Activated CD4-positive, alpha-beta T cell treated with anti-CD3 and anti-CD28 coated beads, Interleukin-2, amount 10 ng/mL, durations not matched to agents 24 days and 14 days (primary cell): Measurements from ENCODE around the gene COL18A1. TPM values are rescaled to one million over a fixed set of nuclear protein-coding genes. Genes with fewer than 3 reads are reported as not detected.

Experiments
- DNase-seq: peaks from one replicate; pipeline ENCODE4 v3.0.0; 2022
- H3K27ac Mint-ChIP-seq: one replicate; pipeline ENCODE4 v1.8.0; 2022; ENCODE audit warnings: mild to moderate bottlenecking, mixed read lengths
- H3K27me3 Mint-ChIP-seq: one replicate; pipeline ENCODE4 v1.8.0; 2022; ENCODE audit warnings: mixed read lengths
- H3K36me3 Mint-ChIP-seq: one replicate; pipeline ENCODE4 v1.8.0; 2022; ENCODE audit warnings: low read depth, mild to moderate bottlenecking, mixed read lengths
- H3K4me1 Mint-ChIP-seq: one replicate; pipeline ENCODE4 v1.8.0; 2021; ENCODE audit warnings: mixed read lengths
- H3K4me3 Mint-ChIP-seq: one replicate; pipeline ENCODE4 v1.8.0; 2022; ENCODE audit warnings: mild to moderate bottlenecking, moderate library complexity, mixed read lengths
- H3K9me3 Mint-ChIP-seq: one replicate; pipeline ENCODE4 v1.8.0; 2021; ENCODE audit warnings: mixed read lengths
- intact Hi-C: fragments of 100-400 bp; cut with micrococcal nuclease; formaldehyde crosslinking; loops from one replicate; pipeline ENCODE4 v1.15.1; 2023
- total RNA-seq: library from RNA; stranded (reverse); gene quantifications from 2 replicates; pipeline ENCODE4 v1.2.3, GENCODE V29; 2022

The COL18A1 gene
- total RNA-seq, 1 donor from 2014 or later, result 3.2 TPM

DNA sequence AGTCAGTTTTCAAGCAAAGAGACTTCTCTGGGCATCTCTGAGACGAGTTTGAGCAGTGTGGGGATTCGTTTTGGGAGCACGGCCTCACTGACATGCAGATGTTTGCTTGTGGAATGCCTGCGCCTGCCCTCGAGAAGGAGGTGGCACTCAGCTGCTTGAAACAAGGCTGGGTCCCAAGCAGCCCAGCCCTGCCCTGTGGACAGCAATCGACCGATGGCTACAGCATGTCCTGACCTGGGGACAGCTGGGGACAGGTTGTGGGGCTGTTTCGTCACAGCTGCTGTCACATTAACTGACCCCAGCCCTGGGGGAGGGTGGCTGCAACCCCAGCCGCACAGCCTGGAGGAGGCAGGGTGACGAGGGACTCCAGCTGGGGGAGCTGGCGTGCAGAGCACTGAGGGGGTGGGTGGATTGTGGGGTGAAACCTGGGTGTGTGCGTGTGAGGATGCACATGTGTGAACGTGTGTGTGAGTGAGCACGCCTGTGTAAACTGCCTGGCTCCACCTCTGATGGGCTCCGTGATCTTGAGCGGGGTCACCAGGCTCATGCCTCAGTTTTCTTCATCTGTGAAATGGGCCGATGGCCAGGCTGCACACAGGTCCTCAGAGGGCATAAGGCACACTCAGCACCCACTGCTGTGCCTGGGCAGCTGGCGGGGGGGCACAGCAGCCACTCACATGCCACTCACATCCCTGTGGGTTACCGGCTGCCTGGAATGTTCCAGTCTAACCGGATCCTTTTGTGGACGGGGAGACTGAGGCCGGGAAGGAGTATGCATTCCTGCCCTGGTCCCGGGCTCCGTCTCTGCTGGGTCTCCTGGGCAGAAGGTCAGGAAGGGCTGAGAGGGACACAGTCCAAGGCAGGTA is 49.3 kb downstream of the COL18A1 start:
- Mint-ChIP-seq H3K36me3 (no peaks in the 10 kb centered on the region), H3K4me3 (no peak overlapping the region), H3K27me3 (no peaks in the 10 kb centered on the region), H3K27ac (no peak overlapping the region), H3K9me3 (peaks cover 10% of the 10 kb centered on the region), H3K4me1 (no peaks in the 10 kb centered on the region)
- intact Hi-C loops, result no loop called here
- DNase-seq, result no peak

DNA sequence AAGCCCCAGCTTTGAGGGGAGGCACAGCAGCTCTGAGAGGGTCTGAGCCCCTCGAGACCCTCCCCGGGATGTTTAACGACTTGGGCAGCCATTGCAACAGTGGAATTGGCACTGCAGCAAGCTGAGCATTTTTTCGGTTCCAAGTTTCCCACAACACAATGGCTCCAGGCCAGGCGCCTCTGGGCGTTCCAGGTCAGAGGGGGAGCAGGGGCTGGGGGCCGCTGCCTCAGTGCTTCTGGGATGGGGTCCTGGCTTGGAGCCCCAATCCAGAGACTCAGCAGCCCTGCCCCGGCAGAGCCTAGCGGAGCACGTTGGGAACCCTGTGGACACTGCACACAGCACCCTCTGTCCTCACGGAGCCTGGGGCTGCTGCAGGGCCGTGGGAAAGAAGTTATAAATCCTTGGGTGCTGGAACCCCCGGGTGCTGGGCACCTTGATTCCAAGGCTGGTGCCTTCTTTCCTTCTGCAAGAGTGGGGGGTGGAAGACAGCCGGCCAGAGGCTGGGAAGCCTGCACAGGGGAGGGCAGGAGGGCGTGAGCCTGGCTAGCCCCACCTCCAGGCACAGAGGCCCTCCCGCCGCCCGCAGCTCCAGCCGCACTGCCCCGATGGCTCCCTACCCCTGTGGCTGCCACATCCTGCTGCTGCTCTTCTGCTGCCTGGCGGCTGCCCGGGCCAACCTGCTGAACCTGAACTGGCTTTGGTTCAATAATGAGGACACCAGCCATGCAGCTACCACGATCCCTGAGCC is 50.1 kb downstream of the COL18A1 start:
- peaks cover 10% of the 10 kb centered on the region for H3K9me3 Mint-ChIP-seq
- DNase-seq, result no peak
- no peaks in the 10 kb centered on the region for H3K4me1 Mint-ChIP-seq
- H3K27ac Mint-ChIP-seq, result no peak overlapping the region
- no peak overlapping the region for H3K4me3 Mint-ChIP-seq
- no peaks in the 10 kb centered on the region for H3K36me3 Mint-ChIP-seq
- H3K27me3 Mint-ChIP-seq, result no peaks in the 10 kb centered on the region
- intact Hi-C loops, result no loop called here

DNA sequence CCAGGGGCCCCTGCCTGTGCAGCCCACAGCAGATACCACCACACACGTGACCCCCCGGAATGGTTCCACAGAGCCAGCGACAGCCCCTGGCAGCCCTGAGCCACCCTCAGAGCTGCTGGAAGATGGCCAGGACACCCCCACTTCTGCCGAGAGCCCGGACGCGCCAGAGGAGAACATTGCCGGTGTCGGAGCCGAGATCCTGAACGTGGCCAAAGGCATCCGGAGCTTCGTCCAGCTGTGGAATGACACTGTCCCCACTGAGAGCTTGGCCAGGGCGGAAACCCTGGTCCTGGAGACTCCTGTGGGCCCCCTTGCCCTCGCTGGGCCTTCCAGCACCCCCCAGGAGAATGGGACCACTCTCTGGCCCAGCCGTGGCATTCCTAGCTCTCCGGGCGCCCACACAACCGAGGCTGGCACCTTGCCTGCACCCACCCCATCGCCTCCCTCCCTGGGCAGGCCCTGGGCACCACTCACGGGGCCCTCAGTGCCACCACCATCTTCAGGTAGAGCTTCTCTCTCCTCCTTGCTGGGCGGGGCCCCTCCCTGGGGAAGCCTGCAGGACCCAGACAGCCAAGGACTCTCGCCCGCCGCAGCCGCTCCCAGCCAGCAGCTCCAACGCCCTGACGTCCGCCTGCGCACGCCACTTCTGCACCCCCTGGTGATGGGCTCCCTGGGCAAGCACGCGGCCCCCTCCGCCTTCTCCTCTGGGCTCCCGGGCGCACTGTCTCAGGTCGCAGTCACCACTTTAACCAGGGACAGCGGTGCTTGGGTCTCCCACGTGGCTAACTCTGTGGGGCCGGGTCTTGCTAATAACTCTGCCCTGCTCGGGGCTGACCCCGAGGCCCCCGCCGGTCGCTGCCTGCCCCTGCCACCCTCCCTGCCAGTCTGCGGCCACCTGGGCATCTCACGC is 51.0 kb downstream of the COL18A1 start:
- H3K4me3 Mint-ChIP-seq, result no peak overlapping the region
- no peaks in the 10 kb centered on the region for H3K27me3 Mint-ChIP-seq
- intact Hi-C loops, result no loop called here
- peaks cover 10% of the 10 kb centered on the region for H3K9me3 Mint-ChIP-seq
- no peak for DNase-seq
- no peak overlapping the region for H3K27ac Mint-ChIP-seq
- no peaks in the 10 kb centered on the region for H3K4me1 Mint-ChIP-seq
- no peaks in the 10 kb centered on the region for H3K36me3 Mint-ChIP-seq

DNA sequence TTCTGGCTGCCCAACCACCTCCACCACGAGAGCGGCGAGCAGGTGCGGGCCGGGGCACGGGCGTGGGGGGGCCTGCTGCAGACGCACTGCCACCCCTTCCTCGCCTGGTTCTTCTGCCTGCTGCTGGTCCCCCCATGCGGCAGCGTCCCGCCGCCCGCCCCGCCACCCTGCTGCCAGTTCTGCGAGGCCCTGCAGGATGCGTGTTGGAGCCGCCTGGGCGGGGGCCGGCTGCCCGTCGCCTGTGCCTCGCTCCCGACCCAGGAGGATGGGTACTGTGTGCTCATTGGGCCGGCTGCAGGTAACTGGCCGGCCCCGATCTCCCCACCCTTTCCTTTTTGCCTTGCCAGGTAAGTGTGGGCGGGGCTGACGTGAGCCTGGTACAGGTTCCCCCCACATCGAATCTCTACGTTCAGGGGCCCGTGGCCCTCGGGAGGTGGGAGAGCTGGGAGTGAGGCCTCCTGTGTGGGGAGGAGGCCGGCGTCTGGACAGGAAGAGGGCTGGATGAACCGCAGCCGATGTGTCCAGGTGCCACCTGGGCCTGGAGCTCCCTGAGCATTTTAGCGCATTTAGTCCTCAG is 51.7 kb downstream of the COL18A1 start:
- peaks cover 3% of the 10 kb centered on the region for H3K27me3 Mint-ChIP-seq
- no peak overlapping the region for H3K4me3 Mint-ChIP-seq
- no peaks in the 10 kb centered on the region for H3K36me3 Mint-ChIP-seq
- peaks cover 10% of the 10 kb centered on the region for H3K9me3 Mint-ChIP-seq
- H3K4me1 Mint-ChIP-seq, result no peaks in the 10 kb centered on the region
- no peak overlapping the region for H3K27ac Mint-ChIP-seq
- DNase-seq, result no peak
- intact Hi-C loops, result no loop called here

DNA sequence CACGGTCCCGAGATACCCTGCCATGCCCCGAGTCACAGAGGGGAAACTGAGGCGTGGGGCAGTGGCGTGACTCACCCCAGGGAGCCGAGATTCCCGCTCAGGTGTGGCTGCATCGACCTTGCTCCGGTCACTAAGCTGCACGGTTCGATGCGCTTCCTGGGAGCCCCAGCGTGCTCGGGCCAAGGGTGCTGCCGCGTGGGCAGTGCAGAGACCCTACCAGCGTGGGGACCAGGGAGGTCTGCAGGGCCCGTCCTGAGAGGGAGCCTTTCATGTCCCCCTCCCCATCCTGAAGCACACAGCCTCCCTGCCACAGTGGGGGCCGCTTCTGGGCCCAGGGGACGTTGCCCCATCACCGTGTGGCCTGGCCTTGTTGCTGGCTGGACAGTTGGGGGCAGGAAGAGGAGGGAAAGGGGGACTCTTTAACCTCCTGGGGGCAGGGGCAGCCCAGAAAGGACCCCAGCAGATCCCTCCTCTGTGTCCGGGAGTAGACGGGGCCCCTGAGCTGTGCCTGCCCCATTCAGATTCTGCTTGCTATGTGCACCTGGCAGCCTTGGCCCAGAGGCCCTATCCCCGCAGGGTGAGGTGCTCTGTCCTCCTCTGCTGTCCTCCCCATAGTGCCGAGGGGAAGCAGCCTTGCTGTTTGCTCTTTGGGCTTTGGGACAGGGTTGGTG is 52.3 kb downstream of the COL18A1 start:
- intact Hi-C loops, result no loop called here
- Mint-ChIP-seq H3K4me1 (no peaks in the 10 kb centered on the region), H3K9me3 (peaks cover 10% of the 10 kb centered on the region), H3K36me3 (no peaks in the 10 kb centered on the region), H3K27me3 (peaks cover 7% of the 10 kb centered on the region), H3K27ac (no peak overlapping the region), H3K4me3 (no peak overlapping the region)
- no peak for DNase-seq

DNA sequence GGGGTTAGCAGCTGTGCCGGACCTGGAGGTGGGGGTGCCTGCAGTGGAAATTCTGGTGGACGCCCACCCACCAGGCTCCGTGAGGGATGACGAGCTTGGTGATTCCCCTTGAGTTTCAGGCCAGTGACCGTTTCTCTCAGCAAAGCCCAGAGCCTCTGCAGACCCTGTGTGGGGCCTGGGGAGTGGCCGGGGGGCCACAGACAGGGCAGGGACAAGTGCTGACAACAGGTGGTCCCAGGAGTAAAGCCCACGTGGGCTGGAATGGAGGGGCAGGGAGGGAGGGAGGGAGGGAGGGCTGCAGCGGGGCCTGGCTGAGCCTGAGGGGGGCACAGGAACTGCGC is 52.8 kb downstream of the COL18A1 start:
- DNase-seq, result no peak
- peaks cover 6% of the 10 kb centered on the region for H3K9me3 Mint-ChIP-seq
- no peaks in the 10 kb centered on the region for H3K36me3 Mint-ChIP-seq
- no peak overlapping the region for H3K4me3 Mint-ChIP-seq
- intact Hi-C loops, result no loop called here
- peaks cover 10% of the 10 kb centered on the region for H3K27me3 Mint-ChIP-seq
- H3K27ac Mint-ChIP-seq, result no peak overlapping the region
- H3K4me1 Mint-ChIP-seq, result no peaks in the 10 kb centered on the region

DNA sequence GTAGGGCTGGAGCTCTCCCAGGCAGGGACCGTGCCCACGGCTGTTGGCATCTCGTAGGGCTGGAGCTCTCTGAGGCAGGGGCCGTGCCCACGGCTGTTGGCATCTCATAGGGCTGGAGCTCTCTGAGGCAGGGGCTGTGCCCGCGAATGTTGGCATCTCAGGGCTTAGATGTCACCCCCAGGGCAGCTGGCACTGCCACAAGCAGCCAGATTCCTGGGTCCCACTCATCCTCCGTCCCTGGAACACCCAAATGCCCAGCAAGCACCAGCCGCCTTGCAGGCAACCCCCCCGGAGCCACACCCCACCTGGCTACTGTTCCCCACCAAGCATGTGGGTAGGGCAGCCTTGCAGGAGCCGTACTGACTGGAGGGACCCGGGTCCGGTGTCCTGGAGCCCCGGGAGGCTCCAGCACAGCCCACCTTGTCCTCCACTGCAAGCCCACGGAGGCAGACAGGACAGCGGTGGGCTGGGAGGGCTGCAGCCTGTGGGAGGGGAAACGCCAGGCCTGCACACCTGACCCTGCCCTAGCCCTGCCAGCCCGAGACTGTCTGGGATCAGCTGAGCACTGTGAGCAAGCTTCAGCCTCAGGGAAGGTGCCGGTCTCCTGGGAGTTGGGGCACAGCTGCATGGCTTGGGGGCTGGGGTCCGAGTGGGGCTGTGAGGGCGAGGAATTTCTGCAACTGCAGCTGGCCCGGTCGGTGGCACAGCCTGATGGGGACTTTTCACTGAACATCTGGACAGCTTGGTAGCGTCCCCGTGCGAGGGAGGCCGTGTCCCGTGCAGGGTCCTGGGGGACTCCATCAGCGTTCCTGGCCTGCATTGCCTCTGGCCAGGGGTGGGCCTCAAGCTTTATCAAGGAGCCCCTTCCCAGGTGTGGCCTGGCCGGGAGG is 53.6 kb downstream of the COL18A1 start:
- no peak for DNase-seq
- Mint-ChIP-seq H3K36me3 (no peaks in the 10 kb centered on the region), H3K27me3 (peaks cover 11% of the 10 kb centered on the region), H3K27ac (no peak overlapping the region), H3K4me1 (no peaks in the 10 kb centered on the region), H3K9me3 (no peaks in the 10 kb centered on the region), H3K4me3 (no peak overlapping the region)
- intact Hi-C loops, result no loop called here

DNA sequence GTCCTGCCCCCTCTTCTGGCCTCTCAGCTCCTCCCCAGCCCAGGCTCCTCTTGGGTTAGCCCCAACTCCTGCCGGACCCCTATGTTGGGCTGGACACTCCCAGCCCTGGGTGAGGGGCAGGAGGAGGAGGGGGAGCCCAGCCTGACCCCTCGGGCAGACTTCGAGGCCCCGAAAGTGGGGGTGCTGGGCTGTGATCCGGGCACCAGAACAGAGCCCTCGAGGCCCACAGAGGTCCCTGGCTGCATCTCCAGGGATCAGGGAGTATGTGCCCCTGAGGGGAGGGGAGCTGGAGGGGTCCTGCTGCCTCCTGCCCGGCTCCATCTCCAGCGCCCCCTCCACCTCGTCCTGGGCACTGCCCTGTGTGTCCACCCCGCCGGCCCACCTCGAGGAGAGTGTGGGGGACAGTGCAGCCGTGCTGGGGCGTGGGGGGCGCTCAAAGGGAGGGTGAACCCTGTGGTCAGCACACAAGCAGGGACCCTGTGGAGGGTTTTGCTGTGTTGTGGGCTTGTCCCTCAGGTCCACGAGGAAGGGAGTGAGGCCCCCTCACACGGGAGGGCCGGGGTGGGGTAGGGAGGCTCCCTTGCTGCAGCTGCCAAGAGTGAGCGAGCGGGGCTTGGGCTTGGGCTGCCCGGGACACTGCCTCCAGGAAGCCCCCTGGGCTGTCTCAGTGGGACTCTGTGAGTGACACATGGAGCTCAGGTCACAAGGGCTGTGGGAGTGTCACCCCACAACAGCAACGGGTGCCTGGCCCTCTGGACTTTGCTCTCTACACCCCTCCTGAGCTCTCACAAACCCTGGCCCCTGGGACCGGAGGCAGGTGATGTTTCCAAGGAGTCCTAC is 54.4 kb downstream of the COL18A1 start:
- Mint-ChIP-seq H3K4me3 (no peak overlapping the region), H3K4me1 (no peaks in the 10 kb centered on the region), H3K27ac (no peak overlapping the region), H3K36me3 (no peaks in the 10 kb centered on the region), H3K27me3 (peaks cover 11% of the 10 kb centered on the region), H3K9me3 (no peaks in the 10 kb centered on the region)
- no peak for DNase-seq
- intact Hi-C loops, result no loop called here

DNA sequence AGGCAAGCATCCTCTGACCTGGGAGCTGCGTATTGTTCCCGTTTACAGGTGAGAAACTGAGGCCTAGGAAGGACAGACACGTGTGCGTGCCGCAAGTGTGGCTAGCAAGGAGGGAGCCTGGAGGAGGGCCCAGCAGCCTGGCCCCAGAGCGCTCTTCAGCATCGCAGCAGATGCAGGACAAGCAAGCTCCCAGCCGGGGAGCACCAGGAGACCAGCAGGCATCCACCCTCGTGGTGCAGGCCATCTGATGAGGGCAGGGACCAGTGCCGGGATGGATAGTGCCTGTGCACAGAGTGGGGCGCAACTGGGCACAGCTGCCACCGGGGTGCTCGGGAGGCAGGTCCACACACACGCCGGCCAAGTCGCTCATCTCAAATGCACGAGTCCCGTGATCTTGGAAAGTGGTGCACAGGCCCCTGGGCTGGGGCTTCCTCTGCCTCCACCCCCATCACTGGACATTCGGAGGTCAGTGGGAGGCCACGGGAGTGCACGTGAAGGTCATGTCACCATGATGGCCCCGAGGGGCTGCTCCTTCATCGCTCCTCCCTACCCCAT is 55.1 kb downstream of the COL18A1 start:
- Mint-ChIP-seq H3K4me3 (no peak overlapping the region), H3K27ac (no peak overlapping the region), H3K27me3 (peaks cover 15% of the 10 kb centered on the region), H3K4me1 (no peaks in the 10 kb centered on the region), H3K36me3 (no peaks in the 10 kb centered on the region), H3K9me3 (no peaks in the 10 kb centered on the region)
- intact Hi-C loops, result no loop called here
- DNase-seq, result no peak

DNA sequence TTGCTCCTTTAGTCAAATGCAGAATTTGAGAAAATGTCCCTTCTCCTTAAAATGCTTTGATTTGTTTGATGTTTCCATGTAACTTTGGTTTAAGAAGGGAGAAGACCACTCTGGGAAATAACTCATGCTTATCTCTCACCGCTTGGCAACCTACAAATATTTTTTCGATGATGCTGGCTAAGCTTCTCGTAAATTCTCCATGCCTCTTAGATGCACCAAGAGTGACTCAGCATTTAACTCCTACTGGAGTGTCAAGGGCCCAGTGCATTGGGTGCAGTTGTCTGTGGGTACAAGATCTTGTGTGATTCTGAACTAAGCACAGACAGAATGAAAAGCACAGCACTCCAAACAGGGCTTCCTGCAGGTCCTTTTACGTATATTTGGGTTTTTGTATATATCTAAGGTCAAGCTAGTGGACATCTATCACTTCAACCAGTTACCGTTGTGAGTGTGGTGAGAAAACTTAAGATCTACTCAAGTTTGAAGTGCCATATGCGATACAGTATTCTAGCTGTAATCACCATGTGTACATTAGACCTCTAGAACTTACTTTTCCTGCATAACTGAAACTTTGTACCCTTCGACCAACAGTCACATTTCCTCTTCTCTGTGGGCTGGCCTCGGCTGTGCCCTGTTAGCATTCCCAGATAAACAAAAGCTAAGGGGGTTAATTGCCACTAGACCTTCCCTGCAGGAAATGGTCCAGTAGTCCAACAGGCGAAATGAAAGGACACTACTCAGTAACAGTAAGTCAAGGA is 55.8 kb downstream of the COL18A1 start:
- no peak overlapping the region for H3K27ac Mint-ChIP-seq
- intact Hi-C loops, result no loop called here
- H3K36me3 Mint-ChIP-seq, result no peaks in the 10 kb centered on the region

DNA sequence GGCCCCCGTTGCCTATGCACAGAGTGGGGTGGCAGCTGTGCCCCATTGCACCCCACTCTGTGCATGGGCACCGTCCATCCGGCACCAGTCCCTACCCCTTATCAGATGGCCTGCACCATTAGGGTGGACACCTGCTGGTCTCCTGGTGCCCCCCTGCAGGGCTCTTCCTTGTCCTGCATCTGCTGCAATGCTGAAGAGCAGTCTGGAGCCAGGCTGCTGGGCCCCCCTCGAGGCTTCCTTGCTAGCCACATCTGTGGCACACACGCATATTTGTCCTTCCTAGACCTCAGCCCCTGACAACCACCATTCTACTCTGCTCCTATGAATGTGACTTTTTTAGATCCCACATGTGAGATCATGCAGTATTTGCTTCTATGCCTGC is 56.4 kb downstream of the COL18A1 start:
- Mint-ChIP-seq H3K36me3 (no peaks in the 10 kb centered on the region), H3K27me3 (peaks cover 15% of the 10 kb centered on the region), H3K27ac (no peak overlapping the region), H3K4me3 (no peak overlapping the region), H3K4me1 (no peaks in the 10 kb centered on the region), H3K9me3 (no peaks in the 10 kb centered on the region)
- no peak for DNase-seq
- intact Hi-C loops, result no loop called here

More for the DNA sequence above, 55.8 kb downstream of the COL18A1 start:
- peaks cover 15% of the 10 kb centered on the region for H3K27me3 Mint-ChIP-seq
- DNase-seq, result no peak
- H3K9me3 Mint-ChIP-seq, result no peaks in the 10 kb centered on the region
- no peak overlapping the region for H3K4me3 Mint-ChIP-seq
- H3K4me1 Mint-ChIP-seq, result no peaks in the 10 kb centered on the region
